GM12801 (cell line): ENCODE measurements around the gene TPH2.

Source experiments
- CTCF ChIP-seq: IDR thresholded peaks from one replicate; pipeline ENCODE4 v1.5.1; 2011; ENCODE audit warnings: control low read depth; ENCODE audit not compliant: insufficient read length; ENCODE audit errors: extremely low read depth

Gene TPH2

GRCh38 chr12:71949646-71950045 lies 11.0 kb downstream of the TPH2 start:
- TF ChIP-seq CTCF, result no peak

- TF ChIP-seq CTCF, result no peak
Observed at GRCh38 chr12:71950404-71950803, 11.8 kb downstream of the TPH2 start.

GRCh38 chr12:71950819-71951218 lies 12.2 kb downstream of the TPH2 start:
- no peak for TF ChIP-seq CTCF

GRCh38 chr12:71954083-71954778 lies 15.6 kb downstream of the TPH2 start:
- TF ChIP-seq CTCF, result no peak

GRCh38 chr12:71954861-71955260 lies 16.2 kb downstream of the TPH2 start:
- TF ChIP-seq CTCF, result no peak

- TF ChIP-seq CTCF, result no peak
Observed at GRCh38 chr12:71955970-71956369, 17.3 kb downstream of the TPH2 start.

GRCh38 chr12:71958056-71958455 lies 19.4 kb downstream of the TPH2 start:
- TF ChIP-seq CTCF, result no peak
